H1 (cell line): ENCODE results near the gene TPRG1L. TPM values are rescaled to one million over a fixed set of nuclear protein-coding genes. Genes with fewer than 3 reads are reported as not detected.

ENCODE experiments used
- CTCF ChIA-PET: fragments of 300-600 bp; sonication (Branson Sonifier 250); formaldehyde crosslinking; loops from one replicate; lab custom pipeline; 2021; ENCODE audit not compliant: partially characterized antibody; lab: Charles Lee
- POLR2A ChIA-PET: fragments of 300-600 bp; sonication (Branson Sonifier 250); formaldehyde crosslinking; loops from one replicate; lab custom pipeline; 2021; ENCODE audit warnings: inconsistent platforms; ENCODE audit not compliant: partially characterized antibody; lab: Charles Lee
- DNase-seq, 2 experiments: peaks; one replicate each; pipeline versions ENCODE4 v3.0.0 to v3.0.0-alpha.2; 2010 to 2022; ENCODE audit warnings: low spot score in 2 of 2, low read depth in 1 of 2, mixed read lengths in 1 of 2
- FAIRE-seq: peaks from 2 replicates; lab custom pipeline; 2011; peaks lifted over from hg19 to GRCh38; lab: Jason Lieb, UNC
- H2AFZ ChIP-seq: 2 replicates; pipeline ENCODE4 v1.8.1; 2012; ENCODE audit warnings: low read length, inconsistent platforms
- H2AK5ac ChIP-seq: 2 replicates; pipeline ENCODE4 v1.6.1; 2013; ENCODE audit warnings: low read depth, low read length
- H2BK120ac ChIP-seq: replicated peaks from 2 replicates; pipeline ENCODE3; 2013; ENCODE audit warnings: low read depth, low read length, inconsistent platforms
- H2BK12ac ChIP-seq: 2 replicates; pipeline ENCODE4 v1.6.1; 2013; ENCODE audit warnings: low read depth, low read length
- H2BK15ac ChIP-seq: 2 replicates; pipeline ENCODE4 v1.6.1; 2013; ENCODE audit warnings: low read length
- H2BK20ac ChIP-seq: 2 replicates; pipeline ENCODE4 v1.6.1; 2013; ENCODE audit warnings: low read length
- H2BK5ac ChIP-seq: 2 replicates; pipeline ENCODE4 v1.6.1; 2013; ENCODE audit warnings: low read depth, low read length
- H3K14ac ChIP-seq: 2 replicates; pipeline ENCODE4 v1.6.1; 2013; ENCODE audit warnings: inconsistent platforms; ENCODE audit not compliant: insufficient read length
- H3K18ac ChIP-seq: 2 replicates; pipeline ENCODE4 v1.6.1; 2013; ENCODE audit warnings: low read length; ENCODE audit errors: extremely low read depth
- H3K23ac ChIP-seq: 2 replicates; pipeline ENCODE4 v1.6.1; 2013; ENCODE audit warnings: inconsistent platforms; ENCODE audit not compliant: insufficient read length
- H3K23me2 ChIP-seq: 2 replicates; pipeline ENCODE4 v1.6.1; 2013; ENCODE audit warnings: low read depth, low read length
- H3K27ac ChIP-seq: 2 replicates; pipeline ENCODE4 v1.6.1; 2011; ENCODE audit warnings: low read depth, low read length, inconsistent platforms
- H3K27me3 ChIP-seq, 4 experiments: replicated peaks in 1 of 4; 1 replicate in 1 of 4; 2 replicates in 3 of 4; pipeline versions ENCODE4 v1.6.1 to v1.8.1; 2011 to 2013; ENCODE audit warnings: low read length in 3 of 4, mild to moderate bottlenecking in 3 of 4, inconsistent platforms in 2 of 4, mixed read lengths in 2 of 4, moderate library complexity in 1 of 4; ENCODE audit not compliant: control insufficient read depth in 3 of 4, insufficient read depth in 3 of 4; ENCODE audit errors: extremely low read depth in 1 of 4
- H3K36me3 ChIP-seq, 4 experiments: 2 replicates each; pipeline versions ENCODE4 v1.6.1 to v1.8.1; 2011 to 2013; ENCODE audit warnings: mild to moderate bottlenecking in 4 of 4, low read length in 3 of 4, moderate library complexity in 2 of 4, control low read depth in 1 of 4, inconsistent platforms in 1 of 4; ENCODE audit not compliant: insufficient read depth in 4 of 4, control insufficient read depth in 2 of 4
- H3K4ac ChIP-seq: replicated peaks from 2 replicates; pipeline ENCODE3; 2013; ENCODE audit warnings: low read length, low read depth, mixed read lengths, inconsistent platforms; ENCODE audit not compliant: insufficient read length
- H3K4me1 ChIP-seq, 4 experiments: replicated peaks in 1 of 4; 1 replicate in 1 of 4; 2 replicates in 3 of 4; pipeline versions ENCODE4 v1.6.1 to v1.8.1; 2011 to 2013; ENCODE audit warnings: low read length in 3 of 4, inconsistent platforms in 2 of 4, mixed read lengths in 1 of 4; ENCODE audit not compliant: insufficient read depth in 4 of 4, control insufficient read depth in 3 of 4
- H3K4me2 ChIP-seq, 2 experiments: 2 replicates each; pipeline versions ENCODE4 v1.6.1 to v1.8.1; 2011 to 2013; ENCODE audit warnings: low read depth in 2 of 2, low read length in 2 of 2, control low read depth in 1 of 2, inconsistent platforms in 1 of 2, mild to moderate bottlenecking in 1 of 2; ENCODE audit not compliant: insufficient read depth in 1 of 2
- H3K4me3 ChIP-seq, 4 experiments: fragments of 200-600, 300-600 bp in 1 of 4; sonication (generic), shearing (Covaris generic), sonication (Bioruptor Twin) in 1 of 4; 2 replicates each; pipeline versions ENCODE4 v1.5.1 to v1.8.1; 2011 to 2016; ENCODE audit warnings: low read length in 4 of 4, low read depth in 3 of 4, control low read depth in 2 of 4, inconsistent platforms in 2 of 4, mild to moderate bottlenecking in 2 of 4, mixed read lengths in 1 of 4, moderate library complexity in 1 of 4; ENCODE audit not compliant: insufficient read depth in 2 of 4; ENCODE audit errors: extremely low read depth in 1 of 4
- H3K56ac ChIP-seq: replicated peaks from 2 replicates; pipeline ENCODE3; 2013; ENCODE audit warnings: low read depth, mild to moderate bottlenecking, mixed read lengths, low read length, inconsistent platforms; ENCODE audit not compliant: insufficient read length
- H3K79me1 ChIP-seq: 2 replicates; pipeline ENCODE4 v1.6.1; 2013; ENCODE audit warnings: low read depth, low read length, control low read depth
- H3K79me2 ChIP-seq, 2 experiments: 2 replicates each; pipeline versions ENCODE4 v1.6.1 to v1.8.1; 2012 to 2013; ENCODE audit warnings: low read length in 2 of 2, mild to moderate bottlenecking in 2 of 2, inconsistent platforms in 1 of 2; ENCODE audit not compliant: insufficient read depth in 2 of 2, control insufficient read depth in 1 of 2
- H3K9ac ChIP-seq, 4 experiments: replicated peaks in 1 of 4; 1 replicate in 1 of 4; 2 replicates in 3 of 4; pipeline versions ENCODE4 v1.6.1 to v1.8.1; 2011 to 2013; ENCODE audit warnings: low read depth in 3 of 4, low read length in 3 of 4, control low read depth in 2 of 4, mild to moderate bottlenecking in 2 of 4, moderate library complexity in 2 of 4, inconsistent platforms in 1 of 4; ENCODE audit errors: extremely low read depth in 1 of 4
- H3K9me3 ChIP-seq, 2 experiments: 2 replicates each; pipeline versions ENCODE4 v1.6.1 to v1.8.1; 2012 to 2013; ENCODE audit warnings: mild to moderate bottlenecking in 2 of 2, moderate library complexity in 2 of 2, control low read depth in 1 of 2, inconsistent platforms in 1 of 2, low read depth in 1 of 2, low read length in 1 of 2, mixed read lengths in 1 of 2; ENCODE audit not compliant: insufficient read depth in 2 of 2
- H4K20me1 ChIP-seq, 2 experiments: replicated peaks in 1 of 2; 2 replicates each; pipeline versions ENCODE3 to v1.8.1; 2011 to 2013; ENCODE audit warnings: inconsistent platforms in 2 of 2, low read length in 2 of 2, mild to moderate bottlenecking in 1 of 2; ENCODE audit not compliant: insufficient read depth in 2 of 2, control insufficient read depth in 1 of 2
- H4K5ac ChIP-seq: 2 replicates; pipeline ENCODE4 v1.6.1; 2013; ENCODE audit warnings: low read length, low read depth, mixed read lengths, inconsistent platforms; ENCODE audit not compliant: insufficient read length
- H4K8ac ChIP-seq: 2 replicates; pipeline ENCODE4 v1.8.0; 2013; ENCODE audit warnings: mild to moderate bottlenecking, moderate library complexity, low read length, inconsistent platforms; ENCODE audit not compliant: insufficient read depth; ENCODE audit errors: extremely low read depth
- H4K91ac ChIP-seq: replicated peaks from 2 replicates; pipeline ENCODE3; 2013; ENCODE audit warnings: low read length, mixed read lengths, inconsistent platforms; ENCODE audit not compliant: insufficient read length
- ATF3 ChIP-seq: IDR thresholded peaks from 2 replicates; pipeline ENCODE4 v1.6.1; 2011; ENCODE audit warnings: low read depth, mild to moderate bottlenecking, low read length; ENCODE audit not compliant: insufficient read depth
- GTF2F1 ChIP-seq: IDR thresholded peaks from 2 replicates; pipeline ENCODE4 v1.6.1; 2012; ENCODE audit warnings: low read depth, low read length, improper control_type of control experiment, borderline replicate concordance
- POLR2A ChIP-seq, 2 experiments: IDR thresholded peaks; 1 replicate in 1 of 2; 2 replicates in 1 of 2; pipeline ENCODE4 v1.6.1; 2011; ENCODE audit warnings: low read depth in 2 of 2, low read length in 2 of 2, mild to moderate bottlenecking in 2 of 2; ENCODE audit errors: control extremely low read depth in 1 of 2
- WGBS, 2 experiments: shearing (Covaris generic) in 1 of 2; methylation state at CpG; one replicate each; pipeline versions ENCODE4 v1.1.6 to v1.1.7; 2013 to 2015; ENCODE audit warnings: low lambda C conversion rate in 2 of 2, mixed read lengths in 2 of 2, inconsistent platforms in 1 of 2, low coverage in 1 of 2, missing lambda C conversion rate in 1 of 2; ENCODE audit not compliant: insufficient replicate concordance in 2 of 2, insufficient coverage in 1 of 2, insufficient read length in 1 of 2; ENCODE audit errors: extremely low coverage in 1 of 2, missing lambda C conversion rate in 1 of 2; 5-methylcytosine and 5-hydroxymethylcytosine counted together
- polyA plus RNA-seq, 7 experiments: library from polyadenylated mRNA; depleted of rRNA in 3 of 7; stranded (reverse) in 5 of 7; unstranded in 2 of 7; fragments of >200 nt in 5 of 7; fragments of 200-250 nt in 2 of 7; gene quantifications; 1 replicate in 5 of 7; 2 replicates in 1 of 7; 4 replicates in 1 of 7; pipeline versions ENCODE4 v1.2.1 to v1.2.3, GENCODE V29; 2011 to 2013; ENCODE audit warnings: missing spikeins in 2 of 7, mixed read lengths in 2 of 7
- total RNA-seq: library from RNA; stranded (reverse); fragmentation: NEBNext Ultra II Directional; extraction: Animal tissue kit (Norgen Biotek cat#: 25700); gene quantifications from 2 replicates; pipeline ENCODE4 v1.2.1, GENCODE V29; 2021

Gene TPRG1L
- total and polyA plus RNA-seq, 2 of the 8 experiments (the other 6 are each of a cell fraction or from before 2014, with no cell fraction given): 21.7 to 22.3 TPM

GRCh38 chr1:3607703-3608065 lies 17.1 kb upstream of the TPRG1L start:
- Histone ChIP-seq H3K14ac (no peak overlapping the region), H3K23me2 (peaks cover 19% of the 10 kb centered on the region; the same call in 1 of the 2 replicates), H4K20me1 (peaks cover 0 to 10% of the 10 kb centered on the region in 2 experiments), H2BK15ac (no peak overlapping the region), H3K4me2 (no peak overlapping the region), H3K4me1 (peaks cover 0 to 24% (median 13%) of the 10 kb centered on the region in 4 experiments; a peak in 6 of 7 replicates), H3K27ac (no peak overlapping the region), H3K36me3 (no peaks in the 10 kb centered on the region; a peak in 1 of 8 replicates), H3K9me3 (no peaks in the 10 kb centered on the region; a peak in 1 of 4 replicates), H2AFZ (no peak overlapping the region), H4K8ac (no peak overlapping the region), H3K18ac (no peak overlapping the region), H3K27me3 (peaks cover 3 to 10% (median 8%) of the 10 kb centered on the region in 4 experiments), H4K5ac (no peak overlapping the region), H2BK5ac (no peak overlapping the region), H2BK12ac (no peak overlapping the region), H3K9ac (no peak overlapping the region), H2BK20ac (no peak overlapping the region), H3K56ac (no peak overlapping the region), H4K91ac (no peak overlapping the region), H3K23ac (no peak overlapping the region), H3K79me1 (peaks cover 2% of the 10 kb centered on the region), H2AK5ac (no peak overlapping the region), H3K4me3 (no peak overlapping the region), H2BK120ac (no peak overlapping the region), H3K79me2 (peaks cover 0 to 14% of the 10 kb centered on the region in 2 experiments; a peak in 3 of 4 replicates), H3K4ac (no peak overlapping the region)
- WGBS, 2 experiments: 93% methylated on average over 15 of the region's 18 CpGs; no CpG with 5 or more reads in 1 of the 2 experiments
- CTCF ChIA-PET: interaction anchor here (1.0 to 6.4 kb wide), 8 partner anchors 9 to 155 kb away, joined by 3 to 84 read pairs (median 4); no protein-coding TSS in a partner anchor
- POLR2A ChIA-PET: interaction anchor here (1.9 kb wide), 1 partner anchor 9 kb away, joined by 8 read pairs; no protein-coding TSS in a partner anchor
- DNase-seq (no peak), FAIRE-seq (no peak)
- TF ChIP-seq ATF3: no peak
- no peak for TF ChIP-seq GTF2F1
- TF ChIP-seq POLR2A (IDR thresholded peaks at IDR 0.05; ENCODE audit: control extremely low read depth in 1 of 2, low read depth in 2 of 2, low read length in 2 of 2): no peak
